SW 1271 (cell line): ENCODE data around the gene MEGF11.
"Not testable (repeated sequence)": the region's sequence is repeated elsewhere in the genome, so short reads cannot be mapped to it uniquely, and the experiment has no call there.

Experiments used
- DNase-seq, 2 experiments: peaks; one replicate each; lab custom pipeline; 2025; lab: John Stamatoyannopoulos, UW

The MEGF11 gene

DNA sequence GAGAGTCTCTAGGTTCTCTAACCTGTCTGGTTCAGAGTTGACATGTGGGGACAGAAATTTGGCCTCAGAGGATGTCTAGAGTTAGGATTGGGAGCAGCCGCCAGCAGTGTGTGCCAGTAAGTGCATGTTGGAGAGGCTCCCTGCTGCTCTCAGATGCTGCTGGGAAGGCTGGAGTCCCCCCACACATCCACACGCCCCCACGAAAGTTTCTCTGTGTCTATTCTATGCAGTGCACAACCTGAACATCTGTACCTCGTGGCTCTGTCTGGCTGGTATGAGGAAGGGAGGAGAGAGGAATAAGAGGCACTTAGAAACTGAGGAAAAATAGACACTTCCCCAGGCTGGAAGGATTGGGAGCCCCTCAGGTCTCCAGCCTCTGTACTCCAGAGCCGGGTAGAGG, 252.5 kb downstream of the MEGF11 start:
- no peak for DNase-seq

DNA sequence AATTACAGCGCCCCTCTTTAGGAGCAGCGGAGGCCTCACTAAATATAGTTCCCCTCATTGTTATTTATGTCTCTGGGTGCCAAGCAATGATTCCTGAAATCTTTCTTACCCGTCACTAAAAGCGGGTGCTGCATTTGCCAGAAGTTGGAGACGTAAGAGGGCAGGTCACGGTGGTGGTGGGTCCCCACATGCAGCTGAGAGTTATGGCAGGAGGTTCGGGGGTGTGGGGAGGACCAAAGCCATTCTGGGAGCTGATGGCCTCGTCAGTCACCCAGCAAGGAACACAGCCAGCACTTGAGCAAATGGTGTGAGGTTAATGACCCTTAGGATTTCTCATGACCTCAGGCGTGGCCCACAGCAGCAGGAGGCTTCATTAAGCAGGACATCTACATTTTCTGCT, 255.1 kb downstream of the MEGF11 start:
- no peak for DNase-seq

DNA sequence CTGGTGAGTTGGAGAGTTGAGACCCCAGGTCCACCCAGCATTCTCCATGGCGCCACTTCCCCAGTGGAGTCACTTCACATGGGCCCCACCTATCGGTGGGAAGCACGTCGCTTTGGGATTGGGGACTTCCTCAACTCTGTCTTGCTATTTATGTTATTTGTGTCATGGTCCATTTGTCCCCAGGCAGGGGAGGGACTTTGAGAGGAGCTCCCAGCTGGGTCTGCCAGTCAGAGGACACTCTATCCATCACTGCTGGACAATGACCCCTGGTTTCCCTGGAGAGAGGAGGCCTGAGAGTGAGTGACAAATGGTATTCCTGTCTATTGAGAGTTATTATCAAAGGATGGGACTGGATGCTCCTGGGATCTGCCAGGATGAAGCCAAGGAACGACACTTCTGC, 256.6 kb downstream of the MEGF11 start:
- no peak for DNase-seq

DNA sequence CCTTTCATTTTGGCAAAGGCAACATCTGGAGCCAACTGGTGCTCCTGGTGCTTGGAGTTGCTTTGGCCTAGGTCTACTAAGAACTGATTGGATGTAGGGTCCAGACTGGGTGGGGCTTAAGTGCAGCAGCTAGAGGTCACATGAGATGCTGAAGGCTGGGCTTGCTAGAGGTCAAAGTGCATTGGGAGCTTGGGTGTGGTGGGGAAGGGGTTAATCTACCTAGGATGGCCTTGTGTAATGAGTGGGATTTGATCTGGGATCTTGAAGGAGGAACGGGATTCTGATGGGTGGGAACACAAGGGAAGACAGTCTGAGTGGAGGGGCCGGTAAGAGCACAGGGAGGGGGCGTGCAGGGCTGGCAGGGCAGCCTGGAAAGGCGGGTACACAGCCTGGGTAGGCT, 258.7 kb downstream of the MEGF11 start:
- no peak for DNase-seq

DNA sequence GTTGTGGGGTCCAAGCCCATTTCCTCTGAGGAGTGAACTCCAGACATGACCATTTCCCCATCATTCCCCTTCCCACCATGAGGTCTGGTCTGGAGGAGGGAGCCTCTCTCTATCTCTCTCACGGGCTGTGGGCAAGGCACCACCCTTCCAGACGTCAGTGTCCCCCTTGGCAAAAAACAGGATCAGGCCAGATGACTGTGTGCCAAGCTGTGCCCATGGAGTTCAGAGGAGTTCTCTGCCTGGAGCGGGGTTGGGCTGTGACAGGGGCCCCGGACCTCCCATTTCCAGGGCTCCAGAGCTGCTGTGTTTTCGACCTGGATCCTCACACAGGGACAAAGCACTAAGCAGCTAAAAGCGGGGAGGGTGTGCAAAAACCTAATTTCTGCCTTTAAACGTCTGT, 259.8 kb downstream of the MEGF11 start:
- DNase-seq, result no peak

DNA sequence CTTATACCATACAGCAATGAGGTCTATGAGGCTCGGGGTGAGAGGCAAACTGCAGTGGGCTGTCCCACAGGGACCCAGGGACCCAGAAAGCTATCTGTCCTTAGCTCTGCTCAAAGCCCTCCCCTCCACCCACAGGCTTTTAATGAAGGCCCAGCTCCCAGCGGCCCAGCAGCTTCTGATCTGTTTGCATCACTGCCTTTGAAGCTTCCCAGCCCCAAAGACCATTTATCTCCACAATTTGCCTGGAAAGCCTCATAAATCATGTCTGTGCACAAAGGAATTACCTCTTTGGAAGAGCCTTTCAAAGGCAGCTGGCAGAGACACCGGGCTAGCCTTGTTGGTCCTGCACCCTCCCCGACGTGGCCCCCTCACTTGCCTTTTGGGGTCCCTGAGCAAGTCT, 260.3 kb downstream of the MEGF11 start:
- DNase-seq, result no peak

DNA sequence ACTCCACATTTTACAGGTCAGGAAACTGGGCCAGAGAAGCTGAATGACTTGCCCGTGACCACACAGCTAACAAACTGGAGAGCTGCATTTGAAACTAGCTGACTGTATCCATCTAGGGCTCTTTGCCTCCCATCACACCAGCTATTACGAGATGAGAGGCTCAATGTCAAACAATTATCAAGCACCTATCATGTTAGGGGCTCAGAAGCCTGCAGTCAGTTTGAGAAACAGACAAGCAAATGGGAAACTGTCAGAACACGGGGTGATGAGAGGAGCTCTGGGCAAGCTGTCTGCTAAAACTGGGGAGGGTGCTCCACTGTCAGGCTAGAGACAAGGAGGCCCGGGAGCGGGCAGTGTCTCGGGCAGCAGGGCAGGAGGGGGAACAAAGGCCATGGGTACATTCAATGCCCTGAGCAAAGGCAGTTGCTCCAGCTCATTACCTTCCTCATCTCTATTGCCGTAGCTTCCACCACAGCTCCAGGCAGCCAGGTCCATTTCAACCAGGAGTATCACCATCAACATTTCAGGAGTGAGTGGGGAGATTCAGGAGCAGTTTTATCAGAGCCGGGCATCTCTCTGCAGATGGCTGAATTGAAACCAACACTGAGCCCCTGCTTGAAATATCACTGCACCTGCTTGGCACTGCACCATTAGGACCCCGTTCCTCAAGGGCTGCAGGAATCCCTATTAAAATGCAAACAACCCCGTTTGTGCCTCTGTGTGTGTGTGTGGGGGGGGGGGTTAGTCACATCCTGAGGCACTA, 261.6 kb downstream of the MEGF11 start:
- DNase-seq, result no peak

DNA sequence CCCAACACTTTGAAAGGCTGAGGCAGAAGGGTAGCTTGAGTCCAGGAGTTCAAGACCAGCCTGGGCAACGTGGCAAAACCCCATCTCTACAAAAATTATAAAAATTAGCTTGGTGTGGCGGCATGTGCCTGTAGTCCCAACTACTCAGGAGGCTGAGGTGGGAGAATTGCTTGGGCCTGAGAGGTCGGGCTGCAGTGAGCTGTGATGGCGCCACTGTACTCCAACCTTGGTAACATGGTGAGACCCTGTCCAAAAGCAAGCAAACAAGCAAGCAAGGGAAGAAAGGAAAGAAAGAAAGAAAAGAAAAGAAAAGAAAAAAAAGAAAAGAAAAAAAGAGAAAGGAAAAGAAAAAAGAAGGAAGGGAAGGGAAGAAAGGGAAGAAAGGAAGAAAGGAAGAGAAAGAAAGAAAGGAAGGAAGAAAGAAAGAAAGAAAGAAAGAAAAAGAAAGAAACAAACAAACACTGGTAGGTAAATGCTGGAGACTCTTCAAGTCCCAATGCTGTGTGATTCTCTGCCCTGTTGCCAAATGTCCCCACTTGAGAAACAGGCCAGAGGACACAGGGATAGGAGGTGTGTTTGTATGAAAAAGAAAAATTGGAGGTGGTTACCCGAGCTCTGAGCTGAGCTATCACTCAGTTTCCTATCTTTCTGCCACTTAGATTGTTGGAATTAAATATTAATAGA, 263.1 kb downstream of the MEGF11 start:
- DNase-seq, result no peak

DNA sequence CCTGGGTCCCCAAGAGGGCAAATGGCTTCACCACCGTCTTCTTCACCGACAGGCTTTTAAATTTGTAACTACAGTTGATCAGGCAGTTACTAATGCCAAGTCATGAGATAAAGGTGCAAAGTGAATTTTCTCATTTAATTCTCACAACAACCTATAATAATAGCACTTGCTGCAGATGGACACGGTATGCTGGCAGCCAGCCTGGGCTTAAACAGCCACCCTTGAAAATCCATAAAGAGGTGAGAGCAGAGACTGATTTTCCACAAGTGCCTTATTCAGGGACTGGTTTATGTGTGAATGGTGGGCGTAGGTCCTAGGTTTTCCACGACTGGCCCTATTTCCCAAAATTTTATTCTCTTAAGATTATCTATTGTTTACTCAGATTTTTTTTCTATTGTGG, 266.4 kb downstream of the MEGF11 start:
- no peak for DNase-seq

DNA sequence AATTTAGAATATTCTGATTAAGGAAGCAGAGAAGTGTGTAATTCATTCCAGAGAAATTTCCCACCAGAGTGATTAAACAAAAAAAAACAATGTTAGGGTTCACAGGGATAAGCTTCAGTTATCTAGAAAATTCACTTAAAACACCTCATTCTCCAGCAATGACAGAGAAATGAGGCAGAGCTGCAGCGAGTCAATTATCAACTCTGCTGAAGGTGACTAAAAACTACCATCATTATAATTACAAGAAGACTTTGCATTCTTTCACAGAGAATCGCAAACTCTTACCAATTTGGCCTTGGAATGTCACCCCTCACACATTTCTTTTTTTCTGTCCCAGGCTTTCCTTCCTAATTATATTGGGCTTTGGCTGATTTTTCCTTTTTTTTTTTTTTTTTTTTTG, 267.1 kb downstream of the MEGF11 start:
- DNase-seq, result no peak

DNA sequence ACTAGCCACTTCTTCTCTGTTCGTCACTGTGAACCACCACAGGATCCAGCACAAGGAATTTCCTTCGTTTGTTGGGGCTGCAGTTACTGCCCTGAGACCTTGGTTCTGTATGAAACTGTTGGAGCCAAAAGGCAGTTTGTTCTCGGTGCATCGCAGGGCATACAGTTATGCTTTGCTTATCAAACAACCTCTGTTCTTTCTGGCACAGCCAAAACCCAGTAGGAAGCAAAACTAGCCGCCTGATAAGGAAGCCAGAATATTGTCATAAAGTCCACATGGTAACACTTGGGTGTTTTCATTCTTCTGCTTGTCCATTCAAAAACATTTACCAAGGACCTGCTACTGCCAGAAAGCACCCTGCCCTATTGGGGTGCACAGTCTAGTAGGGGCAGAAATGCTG, 268.2 kb downstream of the MEGF11 start:
- no peak for DNase-seq

DNA sequence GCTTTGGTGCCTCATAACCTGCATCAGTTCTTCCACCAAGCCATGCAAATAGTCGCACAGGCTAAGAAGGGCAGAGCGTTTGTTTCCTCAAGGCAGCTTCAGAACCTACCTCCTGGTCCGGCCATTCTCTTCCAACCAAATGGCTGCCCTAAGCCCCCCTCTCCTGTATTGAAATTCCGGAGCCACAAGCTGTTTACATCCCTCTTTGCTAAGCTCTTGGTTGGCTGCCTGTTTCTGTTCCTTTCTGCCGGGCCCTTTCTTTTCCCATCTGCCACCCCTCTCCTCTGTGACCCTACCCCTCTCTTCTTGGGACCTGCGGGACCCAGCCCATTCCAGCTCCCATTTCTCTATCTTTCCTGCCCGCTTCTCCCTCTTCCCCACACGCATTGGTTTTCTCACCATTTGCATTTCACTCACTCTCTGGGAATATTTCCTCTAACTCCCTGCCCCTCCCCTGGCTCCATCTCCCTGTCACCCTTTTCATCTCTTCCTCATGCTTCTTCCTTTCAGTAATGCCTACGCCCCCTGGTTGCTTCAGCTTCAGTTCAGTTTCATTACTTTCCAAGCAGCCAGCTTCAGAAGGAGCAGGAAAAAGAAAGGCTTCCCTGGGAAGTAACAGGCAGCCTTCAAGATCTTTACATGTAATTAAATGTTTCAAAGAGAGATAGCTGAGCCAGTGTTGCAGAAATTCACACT, 270.8 kb downstream of the MEGF11 start:
- no peak for DNase-seq

DNA sequence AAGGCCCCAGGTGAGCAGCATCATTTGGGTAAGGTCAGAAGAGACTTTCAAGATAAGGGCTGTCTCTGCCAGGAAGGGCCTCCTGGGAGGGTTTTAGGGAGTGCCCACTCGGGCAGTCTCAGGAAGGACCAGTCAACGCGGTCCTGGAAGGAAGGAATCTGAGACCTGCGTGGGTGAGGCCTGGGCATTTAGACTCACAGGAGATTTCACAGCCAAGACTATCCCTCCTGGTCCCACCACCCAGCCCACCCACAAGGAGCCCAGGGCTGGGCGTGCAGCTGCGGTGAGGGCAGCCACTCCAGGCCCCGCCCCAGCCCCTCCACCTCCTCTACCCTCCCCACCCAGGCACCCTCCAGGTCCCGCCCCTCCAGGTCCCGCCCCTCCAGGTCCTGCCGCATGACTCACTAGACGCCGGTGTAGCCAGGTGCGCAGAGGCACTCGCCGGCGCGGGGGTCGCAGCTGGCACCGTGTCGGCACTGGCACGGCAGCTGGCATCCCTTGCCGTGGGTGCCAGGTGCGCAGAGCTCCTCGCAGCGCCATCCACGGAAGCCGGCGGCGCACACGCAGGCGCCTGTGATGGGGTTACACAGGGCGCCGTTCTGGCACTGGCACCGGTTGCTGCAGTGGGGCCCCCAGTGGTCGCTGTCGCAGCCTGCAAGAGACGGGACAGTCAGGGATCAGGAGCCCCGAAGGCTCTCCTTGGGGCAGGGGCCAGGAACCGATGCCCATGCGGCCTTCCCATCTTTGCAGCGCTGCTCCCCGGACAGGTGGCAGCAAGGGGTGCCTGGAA, 271.5 kb downstream of the MEGF11 start:
- DNase-seq, result no peak

DNA sequence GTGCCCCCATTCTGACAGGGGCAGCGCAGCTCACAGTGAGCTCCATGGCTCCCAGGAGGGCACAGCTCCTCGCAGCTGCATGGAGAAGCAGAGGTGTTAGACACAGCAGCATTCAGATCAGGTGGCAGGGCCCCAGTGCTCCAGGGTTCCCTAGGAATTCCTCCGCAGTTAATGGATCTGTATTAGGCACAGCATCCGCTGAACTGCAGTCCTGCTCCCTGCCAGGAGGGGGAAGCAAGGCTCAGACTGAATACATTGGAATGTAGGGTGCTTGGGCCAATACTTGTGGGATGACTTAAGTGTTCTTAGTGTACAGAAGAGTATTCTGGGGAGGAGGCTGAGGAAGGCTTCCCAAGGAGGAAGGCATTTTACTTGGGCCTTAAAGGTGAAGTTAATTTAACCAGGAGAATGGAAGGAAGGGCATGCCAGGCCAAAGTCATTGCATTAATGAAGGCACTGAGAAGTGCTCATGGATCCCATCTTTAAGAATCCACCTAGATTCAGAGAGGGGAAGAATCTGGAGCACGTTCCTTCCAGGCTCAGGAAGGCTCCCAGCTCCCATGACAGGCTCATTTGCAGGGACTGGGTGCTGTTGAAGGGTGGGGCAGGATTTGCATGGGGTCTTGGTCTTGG, 272.6 kb downstream of the MEGF11 start:
- peak; percentile 46 to 58 for DNase-seq

DNA sequence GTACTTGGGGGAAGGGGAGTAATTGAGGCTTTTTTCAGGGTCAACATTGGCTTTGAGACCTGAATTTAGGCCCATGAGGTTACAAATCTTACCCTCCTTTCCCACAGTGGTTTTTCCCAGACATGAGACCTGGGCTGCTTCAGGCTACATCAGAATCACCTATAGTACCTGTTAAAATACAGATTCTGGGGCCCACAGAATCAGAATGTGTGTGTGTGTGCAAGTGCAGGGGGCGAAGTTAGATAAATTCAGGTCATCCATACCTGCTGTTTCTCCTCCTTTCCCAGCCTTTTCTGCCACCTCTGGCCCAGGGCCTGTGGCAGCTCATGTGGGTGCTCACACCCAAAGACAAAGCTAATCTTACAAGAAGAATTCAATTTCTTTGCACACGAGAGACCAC, 273.7 kb downstream of the MEGF11 start:
- DNase-seq, result no peak

DNA sequence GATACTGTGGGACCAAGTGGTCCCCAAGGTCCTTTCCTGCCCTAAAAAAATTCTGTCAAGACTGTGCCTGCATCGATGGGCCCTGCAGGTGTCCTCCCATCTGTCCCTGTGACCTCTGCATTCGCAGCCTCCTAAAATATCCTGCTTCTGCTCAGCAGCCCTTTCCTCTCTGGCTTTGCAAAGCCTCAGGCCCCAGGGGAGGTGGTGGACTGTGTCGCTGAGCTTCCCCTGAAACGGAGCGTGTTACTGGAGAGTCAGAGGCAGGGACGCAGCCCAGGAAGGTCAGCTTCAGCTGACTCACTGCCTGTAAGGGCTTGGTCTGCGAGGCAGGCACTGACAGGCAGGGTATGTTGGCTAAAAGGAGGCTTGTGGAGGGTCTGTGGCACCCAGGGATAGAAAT, 274.2 kb downstream of the MEGF11 start:
- DNase-seq, result no peak

DNA sequence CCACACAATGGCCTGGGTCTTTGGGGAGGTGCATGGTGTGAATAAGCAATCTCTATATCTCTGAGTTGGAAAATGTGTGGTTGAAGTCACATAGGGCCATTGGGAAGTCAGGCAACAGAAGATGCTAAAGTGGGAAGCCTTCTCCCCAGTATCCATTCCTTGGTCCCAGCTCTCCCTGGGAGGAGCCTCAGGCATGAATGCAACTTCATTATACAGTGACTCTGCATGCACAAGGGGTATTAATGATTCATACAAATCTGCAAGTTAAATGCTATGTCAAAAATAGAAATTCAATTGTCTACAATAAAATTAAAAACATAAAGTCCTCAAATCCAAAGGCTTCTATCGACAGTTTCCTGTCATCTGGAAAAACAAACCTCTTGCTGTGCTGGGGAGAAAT, 275.4 kb downstream of the MEGF11 start:
- DNase-seq, result no peak

DNA sequence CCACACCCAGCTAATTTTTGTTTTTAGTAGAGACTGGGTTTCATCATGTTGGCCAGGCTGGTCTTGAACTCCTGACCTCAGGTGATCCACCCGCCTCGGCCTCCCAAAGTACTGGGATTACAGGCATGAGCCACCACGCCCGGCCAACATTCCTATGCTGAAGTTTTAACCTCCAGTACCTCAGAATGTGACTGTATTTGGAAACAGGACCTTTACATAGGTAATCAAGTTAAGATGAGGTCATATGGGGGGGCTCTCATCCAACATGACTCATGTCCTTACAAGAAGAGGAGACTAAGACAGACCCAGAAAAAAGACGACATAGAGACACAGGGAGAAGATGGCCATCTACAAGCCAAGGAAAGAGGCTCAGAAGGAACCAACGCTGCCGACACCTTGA, 277.4 kb downstream of the MEGF11 start:
- not testable (repeated sequence) for DNase-seq

DNA sequence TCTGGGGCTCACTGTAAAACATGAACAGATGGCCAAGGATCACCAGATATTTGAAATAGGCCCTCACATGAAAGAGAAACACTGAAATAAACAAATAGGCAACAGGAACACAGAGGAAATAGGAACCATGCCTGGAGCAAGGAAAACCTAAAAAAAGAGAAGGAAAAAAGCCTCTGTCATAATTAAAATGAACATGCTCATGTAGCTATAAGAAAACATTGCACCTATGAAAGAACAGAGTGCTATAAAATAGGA, 281.9 kb downstream of the MEGF11 start:
- DNase-seq, result no peak

DNA sequence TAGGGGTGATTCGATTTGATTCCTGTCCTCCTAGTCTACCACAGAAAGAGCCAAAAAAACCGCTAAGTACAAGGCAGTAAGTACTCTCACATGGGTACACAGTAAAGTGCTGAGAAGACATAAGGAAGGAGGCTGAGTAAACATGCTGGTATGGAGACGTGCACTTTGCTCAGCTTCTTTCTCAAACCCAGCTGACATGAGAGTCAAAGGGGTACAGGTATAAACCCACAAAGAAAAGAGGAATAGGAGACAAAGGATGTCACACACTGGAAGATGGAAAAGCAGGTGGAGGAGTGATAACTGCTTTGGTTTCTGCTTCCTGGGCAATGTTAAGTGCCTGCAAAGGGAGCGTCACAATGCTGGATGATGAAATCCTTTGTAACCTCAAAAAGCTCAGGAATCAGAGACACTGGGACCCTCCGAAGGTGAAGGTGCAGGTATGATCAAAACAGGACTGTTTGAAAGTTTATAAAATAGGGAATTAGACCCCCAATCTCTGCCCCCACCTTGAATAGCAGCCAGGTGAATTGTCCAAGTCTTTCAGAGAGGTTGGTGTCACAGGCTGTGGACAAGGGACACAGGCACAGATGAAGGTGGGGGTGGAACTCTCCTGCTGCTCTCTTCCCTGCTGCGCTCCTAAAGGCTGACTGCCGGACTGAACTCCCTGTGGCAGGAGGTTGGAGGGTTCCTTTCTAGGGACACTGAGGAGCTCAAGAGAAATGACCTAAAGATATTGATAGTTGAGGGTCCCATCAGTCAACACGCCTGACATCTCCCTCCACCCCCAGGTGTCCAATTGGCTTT, 282.4 kb downstream of the MEGF11 start:
- DNase-seq, result no peak
